Left ventricle myocardium superior (tissue), 1 donor: Measurements from ENCODE around the gene PRDM2. TPM values are rescaled to one million over a fixed set of nuclear protein-coding genes. Genes with fewer than 3 reads are reported as not detected.
"Not testable (repeated sequence)": the region's sequence is repeated elsewhere in the genome, so short reads cannot be mapped to it uniquely, and the experiment has no call there.

ENCODE experiments used
- ATAC-seq: fragments of 200-7000 bp; cut with Tn5 transposase; one replicate; pipeline ENCODE4 v1.9.1; 2020; ENCODE audit warnings: mild to moderate bottlenecking, moderate library complexity
- DNase-seq: peaks from one replicate; pipeline ENCODE4 v3.0.0-alpha.2; 2020
- intact Hi-C: fragments of 100-400 bp; cut with micrococcal nuclease; formaldehyde crosslinking; loops from one replicate; pipeline ENCODE4 v1.11.0; 2022
- long read RNA-seq: library from polyadenylated mRNA; unstranded; transcript quantifications from one replicate; pipeline ENCODE4 v2.0.0, GENCODE V29; 2021
- total RNA-seq: library from RNA; stranded (reverse); fragmentation: NEBNext Ultra II Directional; extraction: Animal tissue kit (Norgen Biotek cat#: 25700); gene quantifications from one replicate; pipeline ENCODE4 v1.2.1, GENCODE V29; 2021
- donor health status: DM: no; HTN: yes; CAD: no; lungs with severe emphysema.

The PRDM2 gene
- 38.5 TPM for total RNA-seq
- long read RNA-seq, partial matches to known transcripts: 4 of 11 reads
- long read RNA-seq, other reads (novel, unspliced or antisense): 6 of 11 reads

GRCh38 chr1:13699936-13700520 is at the start of gene PRDM2:
Gene PRDM2 (plus strand): TSS chr1:13700188. CDS start chr1:13715606, 15,418 bp downstream.
- DNase-seq: peak; percentile 80
- ATAC-seq: peak; percentile 86
- intact Hi-C loops: no loop called here

- intact Hi-C loops: no loop called here
- no peak for DNase-seq
- ATAC-seq: no peak
These were observed 48.7 kb upstream of the PRDM2 start for GRCh38 chr1:13651279-13651678.

GRCh38 chr1:13652238-13652637 is 47.8 kb upstream of the PRDM2 start:
- DNase-seq: no peak
- no peak for ATAC-seq
- intact Hi-C loops: no loop called here

GRCh38 chr1:13661539-13661938 is 38.4 kb upstream of the PRDM2 start:
- no peak for ATAC-seq
- no peak for DNase-seq
- intact Hi-C loops: loop anchor here (5.0 to 10.0 kb wide), 2 partner anchors 163 to 301 kb away; no protein-coding TSS in a partner anchor

- intact Hi-C loops: loop anchor here (5.0 to 10.0 kb wide), 2 partner anchors 162 to 300 kb away; no protein-coding TSS in a partner anchor
- ATAC-seq (peak; percentile 19), DNase-seq (no peak)
These were observed 37.5 kb upstream of the PRDM2 start for GRCh38 chr1:13662493-13662892.

GRCh38 chr1:13663969-13664368 is 36.0 kb upstream of the PRDM2 start:
- no peak for ATAC-seq
- DNase-seq: no peak
- intact Hi-C loops: loop anchor here (5.0 to 10.0 kb wide), 2 partner anchors 161 to 298 kb away; no protein-coding TSS in a partner anchor

GRCh38 chr1:13664451-13664850 is 35.5 kb upstream of the PRDM2 start:
- DNase-seq: no peak
- intact Hi-C loops: loop anchor here (5.0 to 10.0 kb wide), 2 partner anchors 160 to 298 kb away; no protein-coding TSS in a partner anchor
- ATAC-seq: no peak

GRCh38 chr1:13666317-13666716 is 33.7 kb upstream of the PRDM2 start:
- no peak for ATAC-seq
- DNase-seq: no peak
- intact Hi-C loops: loop anchor here (10.0 kb wide), 1 partner anchor 158 kb away; no protein-coding TSS in a partner anchor

- intact Hi-C loops: loop anchor here (10.0 kb wide), 1 partner anchor 157 kb away; no protein-coding TSS in a partner anchor
- ATAC-seq (no peak), DNase-seq (no peak)
These were observed 32.3 kb upstream of the PRDM2 start for GRCh38 chr1:13667691-13668090.

- DNase-seq: no peak
- intact Hi-C loops: no loop called here
- ATAC-seq: no peak
These were observed 25.6 kb upstream of the PRDM2 start for GRCh38 chr1:13674377-13674776.

GRCh38 chr1:13675151-13675651 is 24.8 kb upstream of the PRDM2 start:
- no peak for ATAC-seq
- no peak for DNase-seq
- intact Hi-C loops: no loop called here

- intact Hi-C loops: no loop called here
- DNase-seq (no peak), ATAC-seq (no peak)
These were observed 22.1 kb upstream of the PRDM2 start for GRCh38 chr1:13677896-13678295.

- intact Hi-C loops: no loop called here
- ATAC-seq (no peak), DNase-seq (no peak)
These were observed 20.3 kb upstream of the PRDM2 start for GRCh38 chr1:13679651-13680050.

GRCh38 chr1:13680609-13681008 is 19.4 kb upstream of the PRDM2 start:
- ATAC-seq, intact Hi-C loops, DNase-seq: not testable (repeated sequence)

- DNase-seq (no peak), ATAC-seq (no peak)
- intact Hi-C loops: no loop called here
These were observed 18.1 kb upstream of the PRDM2 start for GRCh38 chr1:13681921-13682320.

GRCh38 chr1:13682444-13682843 is 17.5 kb upstream of the PRDM2 start:
- no peak for DNase-seq
- ATAC-seq: no peak
- intact Hi-C loops: no loop called here

GRCh38 chr1:13683206-13683605 is 16.8 kb upstream of the PRDM2 start:
- intact Hi-C loops: no loop called here
- DNase-seq: no peak
- no peak for ATAC-seq

GRCh38 chr1:13687151-13687715 is 12.8 kb upstream of the PRDM2 start:
- no peak for DNase-seq
- intact Hi-C loops: no loop called here
- ATAC-seq: no peak

- DNase-seq, intact Hi-C loops, ATAC-seq: not testable (repeated sequence)
These were observed 6.9 kb upstream of the PRDM2 start for GRCh38 chr1:13693094-13693493.

GRCh38 chr1:13694886-13695684 is 4.9 kb upstream of the PRDM2 start:
- ATAC-seq (no peak), DNase-seq (no peak)
- intact Hi-C loops: no loop called here
